ENCODE data around the gene CDK9. TPM values are rescaled to one million over a fixed set of nuclear protein-coding genes. Genes with fewer than 3 reads are reported as not detected.
A peak's percentile ranks its signal among the peaks of the same experiment; 100 is the strongest.

The CDK9 gene
- total RNA-seq, 2 donors from 2014 or later, result 37.2 to 53.3 TPM

GRCh38 chr9:127785023-127785932 is 556 bp upstream of the CDK9 start:
- H3K4me1 ChIP-seq, result peaks cover 0 to 52% of the 10 kb centered on the region in 2 donors
- H3K36me3 ChIP-seq, result peaks cover 33% of the 10 kb centered on the region
- H3K4me3 ChIP-seq, result peak overlapping the region; percentile 83 to 99
- H3K27ac ChIP-seq, result peak overlapping the region; percentile 88 to 96
- peak; percentile 86 for DNase-seq (ENCODE audit: low spot score)
- H3K27me3 ChIP-seq, result no peaks in the 10 kb centered on the region
- H3K9me3 ChIP-seq, result no peaks in the 10 kb centered on the region
- peak; percentile 94 to 99 for TF ChIP-seq CTCF (IDR thresholded peaks at IDR 0.05)

GRCh38 chr9:127786773-127787104 is 905 bp downstream of the CDK9 start:
- H3K27ac ChIP-seq, result peak overlapping the region; percentile 88 to 96
- no peak for TF ChIP-seq CTCF (IDR thresholded peaks at IDR 0.05)
- peak overlapping the region; percentile 83 to 99 for H3K4me3 ChIP-seq
- peaks cover 0 to 57% of the 10 kb centered on the region in 2 donors for H3K4me1 ChIP-seq
- no peaks in the 10 kb centered on the region for H3K9me3 ChIP-seq
- H3K27me3 ChIP-seq, result no peaks in the 10 kb centered on the region
- H3K36me3 ChIP-seq, result peaks cover 47% of the 10 kb centered on the region
- DNase-seq (ENCODE audit: low spot score), result no peak

- no peak overlapping the region for H3K4me3 ChIP-seq
- no peaks in the 10 kb centered on the region for H3K9me3 ChIP-seq
- peak overlapping the region in 1 of 2 donors; percentile 57 for H3K27ac ChIP-seq
- no peak for TF ChIP-seq CTCF (IDR thresholded peaks at IDR 0.05)
- peaks cover 48% of the 10 kb centered on the region for H3K36me3 ChIP-seq
- peaks cover 0 to 57% of the 10 kb centered on the region in 2 donors for H3K4me1 ChIP-seq
- H3K27me3 ChIP-seq, result no peaks in the 10 kb centered on the region
- no peak for DNase-seq (ENCODE audit: low spot score)
Observed at GRCh38 chr9:127788337-127789011, 2.6 kb downstream of the CDK9 start.

- DNase-seq (ENCODE audit: low spot score), result no peak
- Histone ChIP-seq H3K27ac (peak overlapping the region; percentile 57 to 61), H3K27me3 (no peaks in the 10 kb centered on the region), H3K36me3 (peaks cover 48% of the 10 kb centered on the region), H3K4me1 (peaks cover 0 to 50% of the 10 kb centered on the region in 2 donors), H3K4me3 (no peak overlapping the region), H3K9me3 (no peaks in the 10 kb centered on the region)
- TF ChIP-seq CTCF (IDR thresholded peaks at IDR 0.05), result no peak
Observed at GRCh38 chr9:127789179-127789578, 3.3 kb downstream of the CDK9 start.

- Histone ChIP-seq H3K4me1 (peaks cover 0 to 43% of the 10 kb centered on the region in 2 donors), H3K4me3 (no peak overlapping the region), H3K27me3 (no peaks in the 10 kb centered on the region), H3K9me3 (no peaks in the 10 kb centered on the region), H3K36me3 (peaks cover 48% of the 10 kb centered on the region), H3K27ac (peak overlapping the region; percentile 57 to 61)
- DNase-seq (ENCODE audit: low spot score), result no peak
- TF ChIP-seq CTCF (IDR thresholded peaks at IDR 0.05), result no peak
Observed at GRCh38 chr9:127790094-127790855, 4.4 kb downstream of the CDK9 start.

Data from right atrium auricular region (tissue), 2 donors.